GM23248 (cell line): ENCODE measurements around the gene ARFIP2.

Source experiments
- EZH2 ChIP-seq: fragments of 200-600 bp; sonication (generic); IDR thresholded peaks from 2 replicates; pipeline ENCODE4 v1.6.1; 2018; ENCODE audit warnings: antibody characterized with exemption, mild to moderate bottlenecking; ENCODE audit not compliant: insufficient read depth, poor library complexity, severe bottlenecking
- EZH2phosphoT487 ChIP-seq: fragments of 200-600 bp; sonication (generic); IDR thresholded peaks from 2 replicates; pipeline ENCODE4 v1.6.1; 2018; ENCODE audit warnings: antibody characterized with exemption, moderate library complexity, mild to moderate bottlenecking, low read depth; ENCODE audit not compliant: insufficient read depth

DNA sequence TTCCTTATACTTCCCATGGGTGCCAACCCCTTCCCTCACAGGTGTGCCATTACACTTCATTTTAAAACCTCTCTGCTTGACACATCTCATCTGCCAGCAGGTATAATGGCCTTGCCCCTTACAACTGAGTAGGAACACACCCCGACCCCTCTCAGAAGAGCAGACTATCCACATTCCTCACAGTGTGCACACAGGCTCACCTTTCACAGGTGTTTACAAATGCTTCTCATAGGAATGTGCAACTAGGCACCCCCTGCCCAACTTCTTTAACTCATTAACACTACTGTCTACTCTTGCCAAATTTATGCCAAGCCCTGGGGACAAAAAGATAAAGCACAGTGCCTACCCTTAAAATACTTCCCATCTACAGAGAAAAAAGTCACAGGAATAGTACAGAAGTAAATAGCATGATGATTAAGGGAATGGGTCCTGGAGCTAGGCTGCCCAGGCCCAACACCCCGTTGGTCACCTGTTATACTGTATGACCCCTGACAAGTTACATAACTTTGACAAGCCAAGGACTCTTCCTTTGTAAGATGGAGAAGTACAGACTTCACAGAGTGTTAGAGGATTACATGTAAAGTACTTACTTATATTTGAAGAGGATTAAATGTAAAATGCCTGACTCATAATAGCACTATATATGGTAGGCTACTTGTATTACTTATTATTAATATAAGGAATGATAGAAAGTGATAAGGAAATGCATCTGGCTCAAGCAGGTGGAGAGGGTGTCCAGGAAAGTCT, 22.6 kb downstream of the ARFIP2 start:
- TF ChIP-seq EZH2 (no peak), EZH2phosphoT487 (no peak)
